ENCODE data around the gene SSNA1.

SSNA1 gene

GRCh38 chr9:137178939-137179630 is 9.4 kb upstream of the SSNA1 start:
- H3K27ac ChIP-seq: no peak overlapping the region
- DNase-seq (ENCODE audit: low read depth, low spot score): no peak

- H3K27ac ChIP-seq: no peak overlapping the region
- DNase-seq (ENCODE audit: low read depth, low spot score): no peak
Measured at GRCh38 chr9:137179761-137180160, 8.7 kb upstream of the SSNA1 start.

GRCh38 chr9:137180491-137180890 is 8.0 kb upstream of the SSNA1 start:
- no peak overlapping the region for H3K27ac ChIP-seq
- DNase-seq (ENCODE audit: low read depth, low spot score): no peak

GRCh38 chr9:137181680-137182079 is 6.8 kb upstream of the SSNA1 start:
- no peak overlapping the region for H3K27ac ChIP-seq

GRCh38 chr9:137182836-137183235 is 5.6 kb upstream of the SSNA1 start:
- no peak for DNase-seq (ENCODE audit: low read depth, low spot score)

More at GRCh38 chr9:137181680-137182079, 6.8 kb upstream of the SSNA1 start:
- DNase-seq (ENCODE audit: low read depth, low spot score): no peak

GRCh38 chr9:137183980-137184595 is 4.4 kb upstream of the SSNA1 start:
- DNase-seq (ENCODE audit: low read depth, low spot score): no peak
- no peak overlapping the region for H3K27ac ChIP-seq

More at GRCh38 chr9:137182836-137183235, 5.6 kb upstream of the SSNA1 start:
- no peak overlapping the region for H3K27ac ChIP-seq

GRCh38 chr9:137184881-137185660 is 3.4 kb upstream of the SSNA1 start:
- H3K27ac ChIP-seq: no peak overlapping the region
- no peak for DNase-seq (ENCODE audit: low read depth, low spot score)

GRCh38 chr9:137185921-137186320 is 2.6 kb upstream of the SSNA1 start:
- no peak for DNase-seq (ENCODE audit: low read depth, low spot score)
- H3K27ac ChIP-seq: no peak overlapping the region

- H3K27ac ChIP-seq: no peak overlapping the region
- DNase-seq (ENCODE audit: low read depth, low spot score): no peak
Measured at GRCh38 chr9:137186385-137186784, 2.1 kb upstream of the SSNA1 start.

GRCh38 chr9:137187386-137187785 is 1.1 kb upstream of the SSNA1 start:
- H3K27ac ChIP-seq: no peak overlapping the region
- no peak for DNase-seq (ENCODE audit: low read depth, low spot score)

- no peak for DNase-seq (ENCODE audit: low read depth, low spot score)
Measured at GRCh38 chr9:137188086-137188489, 388 bp upstream of the SSNA1 start.

GRCh38 chr9:137189297-137190295 is 1.1 kb downstream of the SSNA1 start:
- no peak for DNase-seq (ENCODE audit: low read depth, low spot score)
- peak overlapping the region; percentile 96 for H3K27ac ChIP-seq

More at GRCh38 chr9:137188086-137188489, 388 bp upstream of the SSNA1 start:
- H3K27ac ChIP-seq: peak overlapping the region; percentile 96

GRCh38 chr9:137190315-137190856 is 1.9 kb downstream of the SSNA1 start:
- DNase-seq (ENCODE audit: low read depth, low spot score): no peak
- no peak overlapping the region for H3K27ac ChIP-seq

- H3K27ac ChIP-seq: no peak overlapping the region
- no peak for DNase-seq (ENCODE audit: low read depth, low spot score)
Measured at GRCh38 chr9:137191245-137191644, 2.8 kb downstream of the SSNA1 start.

GRCh38 chr9:137191691-137192447 is 3.4 kb downstream of the SSNA1 start:
- H3K27ac ChIP-seq: no peak overlapping the region
- DNase-seq (ENCODE audit: low read depth, low spot score): no peak

GRCh38 chr9:137192448-137192780 is 3.9 kb downstream of the SSNA1 start:
- DNase-seq (ENCODE audit: low read depth, low spot score): no peak
- no peak overlapping the region for H3K27ac ChIP-seq

- H3K27ac ChIP-seq: no peak overlapping the region
- no peak for DNase-seq (ENCODE audit: low read depth, low spot score)
Measured at GRCh38 chr9:137192859-137193258, 4.4 kb downstream of the SSNA1 start.

- H3K27ac ChIP-seq: no peak overlapping the region
- DNase-seq (ENCODE audit: low read depth, low spot score): no peak
Measured at GRCh38 chr9:137193771-137194170, 5.3 kb downstream of the SSNA1 start.

GRCh38 chr9:137194388-137194787 is 5.9 kb downstream of the SSNA1 start:
- DNase-seq (ENCODE audit: low read depth, low spot score): no peak
- no peak overlapping the region for H3K27ac ChIP-seq
